ENCODE data around the gene TAOK1. TPM values are rescaled to one million over a fixed set of nuclear protein-coding genes. Genes with fewer than 3 reads are reported as not detected.
A peak's percentile ranks its signal among the peaks of the same experiment; 100 is the strongest.

Gene TAOK1
- total and polyA plus RNA-seq, 10 of the 15 experiments (the other 5 are each of a cell fraction or from before 2014, with no cell fraction given), result 2.0 to 27.1 (median 11.8) TPM

DNA sequence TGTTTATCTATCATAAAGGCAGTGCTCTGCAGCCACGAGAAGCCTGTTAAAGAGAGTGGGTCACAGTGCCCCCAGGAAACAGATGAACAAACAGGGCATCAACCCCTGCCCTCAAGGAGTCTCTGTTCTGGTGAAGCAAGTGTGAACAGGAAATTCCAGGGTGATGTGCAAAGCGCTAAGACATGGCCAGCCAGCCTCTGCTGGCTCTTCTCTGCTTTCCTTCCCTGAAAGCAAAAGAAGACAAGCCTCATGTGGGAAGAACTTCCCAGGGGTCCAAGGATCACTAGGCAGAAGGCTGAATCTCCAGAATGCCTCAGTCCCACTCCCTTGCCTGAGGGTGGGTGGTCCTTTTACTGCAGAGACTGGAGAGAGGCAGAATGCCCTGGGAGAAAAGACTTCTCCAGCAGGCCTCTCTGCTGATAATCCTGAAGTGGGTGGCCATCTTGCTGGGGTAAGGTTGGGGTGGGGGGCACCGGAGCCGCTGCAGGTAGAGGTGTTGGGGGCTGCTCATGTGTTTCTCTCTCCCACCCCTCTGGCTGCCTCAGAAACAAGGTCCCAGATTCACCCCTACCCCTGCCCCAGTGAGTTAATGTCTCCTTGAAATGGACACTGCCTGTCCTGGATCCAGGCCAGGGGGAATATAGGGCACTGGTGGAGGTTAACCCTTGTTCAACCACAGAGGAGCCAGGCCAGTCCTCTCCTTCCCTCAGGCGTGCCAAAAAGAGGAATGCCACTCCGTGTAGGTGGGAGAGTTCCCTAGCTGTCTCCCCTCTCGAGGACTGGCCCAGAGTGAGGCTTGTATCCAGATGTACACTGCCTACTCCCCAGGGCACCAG lies 205.2 kb downstream of the TAOK1 start:
- 0 out of 2 replicates have a peak overlapping the region, but pooled peaks have one; percentile 3 for H3K4me2 ChIP-seq (ENCODE audit: control insufficient read depth, insufficient read depth)
- 67% methylated on average over 7 of the region's 7 CpGs for WGBS (ENCODE audit: insufficient coverage, insufficient replicate concordance, low lambda C conversion rate, missing lambda C conversion rate)
- no peaks in the 10 kb centered on the region for H3K36me3 ChIP-seq (ENCODE audit: control insufficient read depth in 2 of 2, insufficient read depth in 2 of 2, low read length in 1 of 2)
- intact Hi-C loops (cut with micrococcal nuclease; ENCODE audit: unreplicated experiment) (loop anchor here (10.0 kb wide), 1 partner anchor 231 kb away; no protein-coding TSS in a partner anchor), in situ Hi-C loops (cut with MboI) (no loop called here)
- ChIA-PET RAD21 (ENCODE audit: unreplicated experiment) (interaction anchor here (1.2 kb wide), 1 partner anchor 18 kb away, joined by 4 read pairs; no protein-coding TSS in a partner anchor), CTCF (interaction anchor here (1.6 to 5.0 kb wide), 2 partner anchors 10 to 22 kb away, joined by 6 to 64 read pairs; no protein-coding TSS in a partner anchor), SMC1A (ENCODE audit: uncharacterized antibody, unreplicated experiment) (no interaction called here), POLR2A (no interaction called here)
- no peak overlapping the region for H3K9ac ChIP-seq (ENCODE audit: control insufficient read depth, insufficient read depth, low read length)
- H3K79me2 ChIP-seq (ENCODE audit: control insufficient read depth, insufficient read depth, low read length), result no peaks in the 10 kb centered on the region
- H3K4me1 ChIP-seq (ENCODE audit: control insufficient read depth, insufficient read depth, low read length), result peaks cover 33% of the 10 kb centered on the region
- no TSS peak for BruUV-seq (replicated peaks)
- FAIRE-seq (no peak), ATAC-seq (no peak), DNase-seq (ENCODE audit: low read depth, low spot score) (no peak)
- no peaks in the 10 kb centered on the region for H3K9me3 ChIP-seq (replicated peaks; ENCODE audit: control insufficient read depth, insufficient read depth, low read length)
- no peak overlapping the region for H2AFZ ChIP-seq (ENCODE audit: control insufficient read depth, low read depth, low read length)
- no peak overlapping the region for H3K27ac ChIP-seq (ENCODE audit: control insufficient read depth, insufficient read depth)
- no peak overlapping the region for H3K4me3 ChIP-seq
- no peaks in the 10 kb centered on the region for H4K20me1 ChIP-seq (ENCODE audit: control insufficient read depth, insufficient read depth)
- TF ChIP-seq ZNF592 (IDR thresholded peaks at IDR 0.05) (no peak), NFXL1 (IDR thresholded peaks at IDR 0.05; ENCODE audit: borderline replicate concordance) (no peak), SMC3 (IDR thresholded peaks at IDR 0.05; ENCODE audit: borderline replicate concordance, low read length) (no peak), ASH2L (IDR thresholded peaks at IDR 0.05; ENCODE audit: borderline replicate concordance, low read depth) (no peak), CBX5 (IDR thresholded peaks at IDR 0.05; ENCODE audit: low read depth) (no peak)
- H3K27me3 ChIP-seq (replicated peaks in 1 of 2; ENCODE audit: control insufficient read depth in 2 of 2, insufficient read depth in 2 of 2, low read length in 1 of 2), result no peaks in the 10 kb centered on the region; a peak in 1 of 4 replicates

All from GM12878 (cell line).